HG03045 (cell line): ENCODE measurements around the gene PRR33.
"Not testable (repeated sequence)": the region's sequence is repeated elsewhere in the genome, so short reads cannot be mapped to it uniquely, and the experiment has no call there.

Source experiments
- ATAC-seq: cut with Tn5 transposase; IDR thresholded peaks from one replicate; pipeline ENCODE4 v1.9.1; 2021; ENCODE audit warnings: mild to moderate bottlenecking, moderate library complexity; ENCODE audit not compliant: unreplicated experiment

Gene PRR33

DNA sequence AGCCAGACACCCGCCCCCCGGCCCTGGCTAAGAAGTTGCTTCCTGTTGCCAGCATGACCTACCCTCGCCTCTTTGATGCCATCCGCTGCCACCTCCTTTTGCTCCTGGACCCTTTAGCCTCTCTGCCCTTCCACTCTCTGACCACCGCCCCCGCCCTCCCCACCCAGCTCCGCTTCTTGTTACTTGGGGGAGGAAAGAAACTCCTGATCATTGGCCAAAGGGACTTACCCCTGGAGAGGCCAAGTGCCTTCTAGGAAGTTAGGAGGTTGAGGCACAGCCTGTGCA lies at the start of gene PRR33:
Gene PRR33 (minus strand): TSS at position 65 of the 285 bp plus-strand sequence. CDS start 1,311 bp downstream, outside the sequence.
- ATAC-seq = no peak

DNA sequence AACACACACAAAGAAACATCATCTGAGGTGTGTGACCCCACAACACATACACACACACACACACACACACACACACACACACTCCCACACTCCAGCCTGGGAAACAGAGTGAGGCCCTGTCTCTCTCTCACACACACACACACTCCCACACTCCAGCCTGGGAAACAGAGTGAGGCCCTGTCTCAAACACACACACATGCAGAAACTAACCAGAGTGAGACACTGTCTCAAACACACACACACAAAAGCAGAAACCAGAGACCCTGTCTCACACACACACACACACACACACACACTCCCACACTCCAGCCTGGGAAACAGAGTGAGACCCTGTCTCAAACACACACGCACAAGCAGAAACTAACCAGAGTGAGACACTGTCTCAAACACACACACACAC lies 48.1 kb upstream of the PRR33 start:
- not testable (repeated sequence) for ATAC-seq

DNA sequence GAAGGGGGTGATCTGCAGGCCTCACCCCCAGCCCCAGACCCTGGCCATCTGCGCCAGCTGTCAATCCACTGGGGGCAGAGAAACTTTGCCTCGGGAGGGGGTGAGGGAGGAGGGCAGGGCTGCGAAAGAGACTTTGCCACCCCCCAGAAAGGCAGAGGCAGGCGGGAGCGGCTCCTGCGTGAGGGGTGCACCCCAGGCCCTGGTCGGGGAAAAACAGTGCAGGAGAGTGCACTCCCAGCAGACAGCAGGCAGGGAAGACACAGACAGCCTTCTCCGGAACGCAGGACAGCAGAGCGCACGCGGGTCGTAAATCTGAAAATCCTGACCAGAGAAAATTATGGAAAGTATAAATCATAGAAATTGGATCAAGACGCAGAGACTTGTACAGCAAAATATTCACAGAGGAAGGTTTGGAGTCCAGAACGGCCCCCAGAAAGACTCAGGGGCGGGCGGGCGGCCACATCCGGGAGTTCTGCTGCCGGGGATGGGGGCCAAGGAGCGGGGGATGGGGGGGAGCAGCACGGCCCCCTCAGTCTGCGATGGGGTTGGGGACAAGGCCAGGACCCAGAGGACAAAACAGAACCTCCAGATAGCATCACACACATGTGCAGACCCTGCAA lies 47.4 kb upstream of the PRR33 start:
- ATAC-seq = no peak

DNA sequence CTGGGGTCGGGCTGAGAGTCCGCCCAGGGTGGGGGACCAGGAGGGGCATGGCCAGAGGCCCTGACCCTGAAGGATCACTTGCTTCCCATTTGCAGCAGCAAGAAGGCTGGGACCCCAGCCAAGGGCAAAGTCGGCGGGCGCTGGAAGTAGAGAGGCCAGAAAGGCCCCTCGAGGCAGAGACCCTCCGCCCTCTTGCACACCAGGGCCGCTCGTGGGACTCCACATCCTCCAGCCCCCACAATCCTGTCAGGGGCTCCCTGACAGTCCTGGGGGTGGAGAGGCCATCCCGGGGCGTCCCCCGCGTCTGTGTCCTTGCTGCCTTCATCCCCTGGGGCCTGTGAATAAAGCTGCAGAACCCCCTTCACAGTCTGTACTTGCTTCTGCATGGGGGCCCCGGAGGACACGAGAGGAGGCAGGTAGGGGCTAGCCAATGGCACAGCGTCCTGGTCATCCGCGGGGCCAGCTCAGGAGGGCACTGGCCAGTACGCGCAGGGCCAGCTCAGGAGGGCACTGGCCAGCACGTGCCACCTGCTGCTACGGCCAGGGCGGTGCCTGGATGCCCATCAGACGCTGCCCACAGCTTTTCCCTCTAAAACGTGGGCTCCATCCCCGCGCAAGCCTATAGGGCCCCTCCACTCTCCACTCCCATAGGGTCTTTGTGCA lies 46.8 kb upstream of the PRR33 start:
- no peak for ATAC-seq

DNA sequence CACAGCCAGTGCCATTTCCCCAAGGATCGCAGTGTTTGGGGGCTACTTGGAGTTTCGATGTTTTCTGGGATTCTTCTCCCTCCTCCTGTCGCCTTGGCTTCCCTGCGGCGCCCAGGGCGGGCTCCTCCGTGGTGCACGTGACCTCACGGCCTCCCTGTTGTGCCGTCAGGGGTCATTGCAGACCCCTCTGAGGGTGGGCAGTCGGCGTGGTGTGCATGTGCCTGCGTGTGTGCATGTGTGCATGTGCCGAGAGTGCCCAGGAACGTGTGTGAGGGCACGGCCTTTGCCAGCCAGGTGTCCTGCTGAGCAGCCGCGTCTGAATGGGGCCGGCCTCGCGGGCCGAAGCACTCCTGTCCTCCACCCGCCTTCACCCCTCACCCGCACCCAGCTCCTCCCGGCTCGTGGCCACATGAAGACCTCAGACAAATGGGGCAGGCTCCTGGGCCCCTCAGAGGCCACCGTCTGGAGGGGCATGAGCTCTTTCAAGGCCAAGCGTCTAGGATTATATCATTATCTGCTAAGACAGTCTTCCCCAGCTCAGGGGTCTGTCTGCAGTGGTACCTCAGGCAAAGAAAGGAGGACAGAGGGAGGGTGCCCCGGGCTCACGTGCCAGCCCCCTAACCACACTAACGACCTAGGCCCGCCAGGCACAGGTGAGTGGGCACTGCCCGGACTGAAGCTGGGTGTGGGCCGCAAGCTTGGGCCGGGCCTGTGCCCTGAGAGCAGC lies 46.1 kb upstream of the PRR33 start:
- no peak for ATAC-seq

DNA sequence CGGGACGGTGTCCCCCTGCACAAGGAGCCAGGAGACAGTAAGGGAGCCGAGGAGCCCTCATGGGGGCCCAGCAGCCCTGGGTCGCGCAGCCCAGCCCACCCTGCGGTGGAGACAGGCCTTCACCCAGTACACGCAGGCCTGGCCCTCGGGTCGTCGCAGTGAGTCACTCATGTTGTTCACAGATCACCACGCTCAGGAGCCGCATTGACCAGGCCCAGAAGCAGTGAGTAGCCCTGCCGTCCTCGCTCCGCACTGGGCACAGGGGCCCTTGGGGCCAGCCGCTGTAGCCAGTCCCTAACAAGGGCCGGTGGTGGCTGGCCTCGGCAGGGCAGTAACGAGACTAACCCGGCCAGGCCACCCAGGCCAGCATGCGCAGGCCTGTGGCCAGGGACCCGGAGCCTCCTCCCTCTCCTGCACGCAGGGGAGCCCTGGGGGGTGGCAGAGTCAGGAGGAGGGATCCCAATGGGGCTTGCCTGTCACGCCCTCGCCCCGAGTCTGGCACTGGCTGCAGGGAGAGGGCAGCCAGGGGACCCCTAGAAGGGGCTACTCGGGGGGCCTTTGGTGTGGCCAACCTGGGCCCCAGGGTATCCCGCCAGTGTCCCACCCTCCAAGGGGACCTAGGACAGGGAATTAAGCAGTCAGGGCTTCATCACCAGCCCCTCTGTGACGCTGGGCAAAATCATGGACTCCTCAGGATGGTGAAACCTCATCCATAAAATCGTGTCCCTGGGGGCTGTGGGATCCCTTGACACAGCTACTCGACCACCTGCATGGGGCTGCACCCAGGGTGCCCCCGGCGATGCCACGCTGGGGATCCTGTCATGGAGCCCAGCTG lies 45.3 kb upstream of the PRR33 start:
- no peak for ATAC-seq

DNA sequence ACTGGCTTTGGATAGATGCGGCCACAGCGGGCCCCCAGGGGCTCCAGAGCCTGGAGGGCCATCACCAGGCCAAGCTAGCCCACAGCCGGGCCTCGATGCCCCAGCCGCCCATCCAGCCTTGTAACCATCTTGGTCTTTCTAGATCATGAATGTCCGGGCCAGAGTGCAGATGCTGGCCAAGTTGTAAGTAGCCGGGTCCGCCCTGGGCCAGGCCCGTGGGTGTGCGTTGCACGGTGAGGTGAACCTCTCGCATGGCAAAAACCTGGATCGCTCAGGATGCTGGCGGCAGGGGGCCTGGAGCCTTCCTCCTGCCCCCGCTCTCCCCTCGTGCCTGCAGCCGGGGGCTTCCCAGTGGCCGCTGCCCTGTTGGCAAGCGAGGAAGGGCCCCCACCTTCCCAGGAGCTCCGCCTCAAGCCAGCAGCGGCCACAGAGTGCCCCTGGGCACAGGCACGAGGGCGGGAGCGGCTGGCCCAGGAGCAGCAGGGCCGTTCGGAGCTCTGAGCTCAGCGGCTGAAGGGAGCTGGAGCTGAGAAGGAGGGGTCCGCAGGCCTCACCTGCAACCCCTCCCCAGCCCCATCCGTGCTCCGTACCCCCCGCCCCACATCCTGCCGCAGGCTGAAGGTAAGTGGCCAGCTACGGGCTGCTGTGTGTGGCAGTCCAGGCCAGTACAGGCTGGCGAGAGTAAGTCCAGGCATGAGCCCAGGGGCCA lies 44.5 kb upstream of the PRR33 start:
- ATAC-seq = no peak

DNA sequence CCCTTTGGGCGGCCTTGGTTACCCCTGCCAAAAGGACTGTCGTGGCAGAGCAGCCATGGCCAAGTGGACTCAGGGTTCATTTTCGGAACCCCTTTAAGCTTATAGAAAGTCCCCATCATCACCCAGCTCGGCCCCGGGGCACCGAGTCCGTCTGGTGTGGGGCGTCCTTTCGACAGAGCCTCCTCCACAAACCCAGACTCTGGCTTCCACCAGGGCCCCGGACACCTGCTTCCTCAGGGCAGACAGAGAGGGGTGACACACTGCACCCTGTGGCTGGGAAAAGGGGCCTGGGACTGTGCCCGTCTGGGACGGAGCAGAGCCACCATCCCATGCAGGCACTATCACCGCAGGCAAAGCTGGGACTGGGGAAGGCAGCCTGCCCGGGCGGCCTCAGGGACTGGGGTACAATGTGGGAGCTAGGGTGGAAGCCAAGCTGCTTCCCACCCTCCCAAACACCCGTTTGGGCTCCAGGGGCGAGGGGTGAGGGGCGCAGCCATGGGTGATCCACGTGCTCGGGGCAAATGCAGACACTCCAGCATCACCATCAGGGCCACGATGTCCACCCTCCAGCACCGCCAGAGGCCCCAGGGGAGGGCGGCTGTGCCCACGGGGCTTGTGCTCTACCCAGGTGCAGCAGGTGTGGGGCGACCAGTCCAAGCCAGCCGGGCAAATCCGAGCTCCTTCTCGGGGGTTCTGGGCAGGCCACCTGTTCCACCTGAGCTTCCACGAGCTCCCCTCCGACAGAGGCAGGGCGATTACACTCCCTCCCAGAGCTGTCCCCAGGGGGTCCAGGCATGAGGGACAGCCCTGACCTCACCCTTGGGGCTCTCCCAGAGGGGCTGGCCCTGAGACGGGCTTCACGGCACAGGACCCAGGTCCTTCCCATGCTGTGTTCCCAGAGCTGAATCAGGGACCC lies 43.7 kb upstream of the PRR33 start:
- ATAC-seq = no peak

DNA sequence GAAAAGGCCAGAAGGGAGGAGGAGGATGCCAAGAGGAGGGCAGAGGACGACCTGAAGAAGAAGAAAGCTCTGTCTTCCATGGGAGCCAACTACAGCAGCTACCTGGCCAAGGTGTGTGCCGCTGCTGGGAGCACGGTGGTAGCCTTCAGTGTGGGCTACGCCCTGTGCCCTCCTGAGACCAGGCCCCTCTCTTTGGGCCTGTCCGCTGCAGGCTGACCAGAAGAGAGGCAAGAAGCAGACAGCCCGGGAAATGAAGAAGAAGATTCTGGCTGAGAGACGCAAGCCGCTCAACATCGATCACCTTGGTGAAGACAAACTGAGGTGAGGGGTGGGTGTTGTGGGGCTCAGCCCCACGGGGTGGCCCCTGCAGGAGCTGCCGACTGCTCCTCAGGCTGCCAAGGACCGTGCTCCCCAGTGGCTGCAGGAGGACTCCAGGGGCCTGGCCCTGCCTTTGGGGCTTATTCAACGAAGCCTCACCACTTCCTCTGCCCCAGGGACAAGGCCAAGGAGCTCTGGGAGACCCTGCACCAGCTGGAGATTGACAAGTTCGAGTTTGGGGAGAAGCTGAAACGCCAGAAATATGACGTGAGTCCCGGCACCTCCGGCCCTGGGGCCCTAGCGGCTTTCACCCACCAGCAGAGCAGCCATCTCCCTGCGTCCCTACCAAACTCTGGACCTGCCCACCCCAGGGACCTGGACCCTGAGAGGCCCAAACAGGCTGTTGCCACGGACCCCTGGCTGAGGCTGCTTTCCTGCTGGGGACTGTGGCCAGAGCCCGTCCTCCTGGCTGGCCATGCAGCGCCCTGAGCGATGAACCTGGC lies 42.9 kb upstream of the PRR33 start:
- ATAC-seq = no peak

DNA sequence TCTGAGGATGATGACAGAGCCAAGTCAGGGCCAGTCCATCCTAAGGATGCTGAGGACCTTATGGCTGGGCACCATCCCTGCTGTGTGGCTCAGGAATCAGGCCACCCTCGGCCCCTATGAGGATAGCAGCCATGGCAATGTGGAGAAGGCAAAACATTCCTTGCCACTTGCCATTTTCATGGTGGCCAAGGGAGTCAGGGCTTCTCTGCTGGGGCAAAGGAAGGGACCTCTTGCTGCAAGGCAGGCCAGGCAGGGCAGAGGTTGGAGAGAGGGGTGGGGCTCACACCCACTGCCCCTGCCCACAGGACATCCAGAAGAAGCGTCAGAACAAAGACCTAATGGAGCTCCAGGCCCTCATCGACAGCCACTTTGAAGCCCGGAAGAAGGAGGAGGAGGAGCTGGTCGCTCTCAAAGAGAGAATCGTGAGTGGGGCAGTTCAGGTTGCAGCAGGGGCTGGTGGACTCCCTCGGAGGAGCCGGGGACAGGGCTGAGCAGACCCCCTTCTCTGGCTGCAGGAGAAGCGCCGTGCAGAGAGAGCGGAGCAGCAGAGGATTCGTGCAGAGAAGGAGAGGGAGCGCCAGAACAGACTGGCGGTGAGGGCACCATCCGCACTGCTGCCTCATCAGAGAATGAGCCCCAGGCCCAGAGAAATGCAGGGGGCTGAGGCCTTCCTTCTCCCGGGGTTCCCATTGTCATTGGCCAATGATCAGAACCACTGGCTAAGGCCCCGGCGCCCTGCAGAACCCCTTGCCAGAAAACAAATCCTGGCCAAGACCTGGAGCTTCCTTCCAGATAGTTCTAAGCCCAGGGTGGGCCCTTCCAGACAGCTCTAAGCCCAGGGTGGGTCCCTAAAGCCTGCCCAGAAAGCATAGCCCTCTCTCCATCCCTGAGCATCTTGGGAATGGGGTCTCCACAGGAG lies 42.0 kb upstream of the PRR33 start:
- no peak for ATAC-seq

DNA sequence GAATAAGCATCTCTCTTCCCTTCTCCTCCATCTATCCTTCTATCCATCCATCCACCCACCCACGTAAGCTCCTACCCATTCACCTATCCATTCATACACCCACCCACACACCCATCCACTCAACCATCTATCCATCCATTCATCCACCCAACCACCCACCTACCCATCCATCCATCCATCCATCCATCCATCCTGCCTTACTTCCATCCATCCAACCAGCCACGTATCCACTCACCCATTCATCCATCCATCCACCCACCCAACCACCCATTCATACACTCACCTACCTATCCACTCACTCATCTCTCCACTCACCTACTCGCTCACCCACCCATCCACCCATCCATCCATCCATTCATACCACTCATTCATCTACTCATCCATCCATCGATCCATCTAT lies 41.0 kb upstream of the PRR33 start:
- no peak for ATAC-seq

DNA sequence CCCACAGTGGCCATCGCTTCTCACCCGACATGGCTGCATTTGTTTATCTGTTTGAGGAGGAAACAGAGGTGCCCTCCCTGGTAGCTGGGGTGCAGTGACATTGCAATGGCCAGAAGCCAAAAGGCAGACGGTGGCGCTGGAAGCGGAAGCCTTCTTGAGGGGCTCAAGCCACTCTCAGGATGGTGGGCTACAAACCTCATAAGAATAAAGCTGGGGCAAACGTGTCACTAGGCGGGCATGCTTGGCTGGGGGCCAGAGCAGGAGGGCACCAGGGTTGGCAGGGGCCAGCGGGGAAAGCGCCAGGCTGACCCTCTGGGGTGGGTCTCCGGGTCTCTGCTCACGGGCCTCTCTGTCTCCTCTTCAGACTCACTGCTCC lies 40.4 kb upstream of the PRR33 start:
- no peak for ATAC-seq

DNA sequence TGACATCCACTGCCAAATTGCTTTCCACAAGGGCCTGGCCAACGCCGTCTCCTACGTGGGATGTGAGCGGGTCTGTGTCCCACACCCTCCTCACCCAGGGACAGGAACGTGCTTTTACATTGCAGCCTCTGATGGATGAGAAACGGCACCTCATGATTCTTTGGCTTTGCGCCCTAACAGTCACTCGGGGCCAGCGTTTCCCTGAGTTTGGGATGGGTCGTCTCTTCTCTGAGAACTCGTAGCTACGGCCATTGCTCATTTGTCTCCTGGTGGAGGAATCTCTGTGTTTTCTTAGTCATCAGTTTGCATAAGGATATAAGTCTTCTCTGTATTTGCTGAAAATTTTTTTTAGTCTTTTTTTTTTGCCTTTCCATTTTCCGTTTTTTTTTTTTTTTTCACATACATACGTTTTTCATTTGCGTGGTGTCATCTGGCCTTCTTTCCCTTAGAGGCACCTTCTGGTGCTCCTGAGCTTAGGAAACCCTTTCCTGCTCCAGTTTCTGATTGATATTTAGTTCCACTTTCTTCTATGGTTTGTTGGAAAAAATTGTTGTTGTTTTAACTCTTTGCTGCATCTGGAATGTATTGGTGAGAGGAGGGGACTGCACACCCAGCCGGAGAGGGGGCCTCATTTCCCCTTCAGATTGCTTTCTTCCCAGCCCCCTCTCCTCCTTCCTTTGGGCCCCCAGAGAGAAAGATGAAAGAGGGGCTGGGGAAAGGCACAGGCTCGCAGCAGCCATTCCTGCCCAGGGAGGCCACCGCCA lies 39.8 kb upstream of the PRR33 start:
- no peak for ATAC-seq

DNA sequence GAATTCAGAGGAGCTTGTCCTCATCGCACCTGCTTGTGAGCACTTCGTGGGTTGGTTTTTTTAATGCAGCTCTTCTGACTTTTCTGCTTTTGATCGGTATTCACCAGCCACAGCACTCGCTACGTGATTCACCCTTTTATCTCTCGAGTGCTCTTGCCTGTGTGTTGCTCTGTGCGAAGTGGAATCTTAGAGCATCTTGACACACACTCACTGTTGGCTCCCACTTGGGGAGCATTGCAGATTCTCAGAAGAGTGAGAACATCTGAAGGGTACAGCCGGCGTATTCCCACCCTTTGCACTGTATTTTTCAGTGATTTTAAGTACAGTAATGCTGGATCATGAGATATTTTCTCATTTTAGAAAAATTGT lies 38.8 kb upstream of the PRR33 start:
- ATAC-seq = no peak

DNA sequence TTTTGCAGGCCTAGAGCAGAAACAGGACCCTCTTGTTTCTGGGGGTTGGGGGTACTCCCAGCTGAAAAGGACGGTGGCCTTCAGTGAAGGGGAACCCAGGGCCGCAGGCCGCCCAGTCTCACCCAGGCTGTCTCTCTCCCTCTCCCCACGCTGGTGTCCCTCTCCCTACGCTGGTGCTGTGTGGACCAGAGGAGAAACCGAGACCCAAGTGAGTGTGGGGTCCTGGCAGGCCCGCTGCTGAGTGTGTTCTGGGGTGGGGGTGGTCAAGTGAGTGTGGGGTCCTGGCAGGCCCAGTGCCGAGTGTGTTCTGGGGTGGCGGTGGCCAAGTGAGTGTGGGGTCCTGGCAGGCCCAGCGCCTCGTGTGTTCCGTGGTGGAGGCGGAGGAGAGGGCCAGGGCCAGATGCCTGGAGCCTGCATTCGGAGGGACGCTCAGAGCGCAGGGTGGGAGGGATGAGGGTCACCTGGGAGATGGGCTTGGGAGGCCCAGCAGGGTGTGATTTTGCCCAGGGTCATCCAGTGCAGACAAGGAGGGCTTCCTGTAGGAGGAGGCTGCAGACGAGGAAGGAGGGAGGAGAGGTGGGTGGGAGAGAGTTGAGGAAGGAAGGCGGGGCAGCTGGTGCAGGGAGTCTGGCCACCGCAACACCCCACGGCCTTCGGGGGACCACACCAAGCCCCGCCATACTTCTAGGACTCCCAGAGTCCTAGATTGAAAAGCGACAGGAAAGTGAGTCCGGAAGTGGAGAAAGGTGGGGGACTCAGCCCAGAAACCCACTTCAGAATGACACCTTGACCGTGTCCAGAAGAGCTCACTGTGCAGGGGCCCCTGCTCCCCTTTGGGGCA lies 38.1 kb upstream of the PRR33 start:
- no peak for ATAC-seq

DNA sequence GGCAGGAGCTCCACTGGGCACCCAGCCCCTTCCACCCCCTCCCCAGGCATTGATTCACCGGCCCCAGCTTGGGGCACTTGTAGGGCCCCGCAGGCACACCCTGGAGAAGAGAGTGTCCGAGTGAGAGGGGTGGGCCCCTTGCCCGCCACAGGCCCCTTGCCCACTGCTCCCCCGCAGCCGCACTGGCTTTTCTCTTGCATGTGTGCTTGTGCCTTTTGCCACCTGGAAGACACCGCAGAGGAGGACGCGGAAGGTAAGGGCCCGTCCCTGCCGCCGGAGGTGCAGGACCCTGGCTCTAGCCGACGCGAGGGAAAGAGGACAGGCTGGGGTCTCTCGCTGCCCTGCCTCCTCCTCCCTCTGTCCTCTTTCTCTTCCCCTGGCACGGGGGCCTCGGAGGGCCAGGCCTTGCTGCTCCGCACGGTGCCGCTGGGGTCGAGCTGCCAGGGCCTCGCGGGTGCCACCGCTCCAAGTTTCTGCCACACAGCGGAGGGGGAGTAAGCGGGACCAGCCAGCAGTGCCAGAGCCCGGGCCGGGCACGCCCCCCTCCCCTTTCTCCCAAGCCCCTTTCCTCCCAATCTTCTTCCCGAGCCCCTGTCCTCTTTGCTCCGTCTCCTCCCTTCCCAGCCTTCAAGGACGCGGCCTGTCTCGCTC lies 37.3 kb upstream of the PRR33 start:
- ATAC-seq = no peak
